GM21619 (cell line): Measurements from ENCODE around the gene NKAIN4.

Source experiments
- ATAC-seq: cut with Tn5 transposase; IDR thresholded peaks from one replicate; pipeline ENCODE4 v1.9.1; 2021; ENCODE audit not compliant: unreplicated experiment

The NKAIN4 gene

DNA sequence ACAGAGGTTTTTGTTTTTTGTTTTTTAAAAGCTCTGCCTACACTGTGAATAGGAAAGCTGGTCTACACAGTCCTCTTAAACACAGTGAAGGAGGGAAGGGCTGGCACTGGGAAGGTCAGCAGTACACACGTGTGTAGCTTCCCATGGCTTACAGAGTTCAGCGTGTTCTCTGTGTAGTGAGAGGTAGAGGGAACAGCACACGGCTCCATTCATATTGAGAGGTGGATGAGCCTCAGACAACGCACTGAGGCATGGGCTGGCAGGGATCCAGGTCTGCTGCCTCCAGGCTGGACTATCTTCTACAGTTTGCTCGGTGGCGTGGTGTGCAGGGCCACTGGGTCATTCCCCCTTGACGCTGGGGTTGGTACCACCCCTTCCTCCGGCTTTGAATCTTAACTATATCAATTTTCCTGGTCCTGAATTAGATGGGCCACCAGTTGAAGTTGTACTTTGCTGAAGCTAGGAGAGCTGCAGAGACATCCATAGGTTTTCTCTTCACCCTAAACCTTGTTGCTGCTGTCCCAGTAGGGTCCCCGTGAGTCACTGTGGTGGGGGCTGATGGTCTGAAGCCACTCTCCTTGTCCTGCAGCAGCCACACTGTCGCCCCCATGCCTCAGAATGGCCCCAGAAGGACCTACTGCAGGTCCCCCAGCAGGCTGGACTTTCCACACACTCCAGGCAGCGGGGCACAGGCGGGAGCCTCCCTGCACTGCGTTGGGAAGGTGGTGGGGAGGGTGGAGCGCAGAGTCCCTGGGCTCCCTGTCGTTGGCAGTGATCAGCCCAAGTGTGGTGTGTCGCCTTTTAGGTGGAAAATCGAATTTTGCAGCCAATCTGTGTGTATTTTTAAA is 20.3 kb upstream of the NKAIN4 start:
- no peak for ATAC-seq

GRCh38 chr20:63273635-63274380 is 19.5 kb upstream of the NKAIN4 start:
- ATAC-seq, result no peak

DNA sequence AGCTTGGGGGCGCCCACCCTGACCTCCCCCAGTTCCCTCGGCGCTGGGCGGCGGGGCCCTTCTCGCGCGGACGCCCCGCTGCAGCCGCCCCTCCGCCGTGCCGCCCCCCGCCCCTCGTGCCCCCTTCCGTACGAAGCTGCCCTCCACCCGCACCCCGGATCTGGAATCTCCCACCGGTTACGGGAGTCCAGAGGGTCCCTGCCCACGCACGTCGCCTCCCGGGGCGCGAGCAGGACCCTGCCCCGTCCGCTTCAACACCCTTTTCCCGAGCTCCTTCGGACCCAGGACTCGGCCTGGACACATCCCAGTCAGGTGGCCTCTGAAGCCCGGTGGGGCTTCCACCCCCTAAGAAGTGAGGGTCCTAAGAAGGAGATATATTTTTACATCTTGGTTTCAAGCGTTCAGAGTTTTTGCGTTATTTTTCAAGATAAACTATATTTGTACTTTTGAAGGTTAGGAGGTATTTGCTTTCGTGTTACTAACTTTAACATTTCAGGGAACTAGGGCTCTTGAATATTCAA is 18.9 kb upstream of the NKAIN4 start:
- no peak for ATAC-seq

- peak; percentile 93 for ATAC-seq
These were observed 18.1 kb upstream of the NKAIN4 start, which contains the start of gene ARFGAP1 for GRCh38 chr20:63272105-63273058. TSS of gene ARFGAP1 (plus strand) at chr20:63272813. CDS start at chr20:63275581, 2,768 bp downstream.

- ATAC-seq, result no peak
These were observed 16.5 kb upstream of the NKAIN4 start for GRCh38 chr20:63270606-63271325.

DNA sequence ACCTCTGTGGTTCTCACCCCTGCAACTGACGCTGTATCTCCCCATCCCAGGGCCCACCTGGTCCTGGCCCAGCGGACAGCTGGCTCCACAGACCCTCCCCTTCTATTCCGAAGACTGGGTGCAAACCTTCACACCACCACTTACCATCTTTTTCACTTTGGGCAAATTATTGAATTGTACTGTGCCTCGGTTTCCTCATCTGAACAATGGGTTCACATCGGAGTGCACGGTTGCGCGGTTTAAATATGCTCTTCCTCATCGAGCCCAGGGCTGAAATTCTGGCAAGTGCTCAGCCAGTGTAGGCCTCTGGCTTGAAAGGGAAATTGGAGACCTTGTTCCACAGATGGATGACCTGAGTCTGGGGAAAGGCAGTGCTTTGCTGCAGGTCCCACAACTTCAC is 15.5 kb upstream of the NKAIN4 start:
- no peak for ATAC-seq

DNA sequence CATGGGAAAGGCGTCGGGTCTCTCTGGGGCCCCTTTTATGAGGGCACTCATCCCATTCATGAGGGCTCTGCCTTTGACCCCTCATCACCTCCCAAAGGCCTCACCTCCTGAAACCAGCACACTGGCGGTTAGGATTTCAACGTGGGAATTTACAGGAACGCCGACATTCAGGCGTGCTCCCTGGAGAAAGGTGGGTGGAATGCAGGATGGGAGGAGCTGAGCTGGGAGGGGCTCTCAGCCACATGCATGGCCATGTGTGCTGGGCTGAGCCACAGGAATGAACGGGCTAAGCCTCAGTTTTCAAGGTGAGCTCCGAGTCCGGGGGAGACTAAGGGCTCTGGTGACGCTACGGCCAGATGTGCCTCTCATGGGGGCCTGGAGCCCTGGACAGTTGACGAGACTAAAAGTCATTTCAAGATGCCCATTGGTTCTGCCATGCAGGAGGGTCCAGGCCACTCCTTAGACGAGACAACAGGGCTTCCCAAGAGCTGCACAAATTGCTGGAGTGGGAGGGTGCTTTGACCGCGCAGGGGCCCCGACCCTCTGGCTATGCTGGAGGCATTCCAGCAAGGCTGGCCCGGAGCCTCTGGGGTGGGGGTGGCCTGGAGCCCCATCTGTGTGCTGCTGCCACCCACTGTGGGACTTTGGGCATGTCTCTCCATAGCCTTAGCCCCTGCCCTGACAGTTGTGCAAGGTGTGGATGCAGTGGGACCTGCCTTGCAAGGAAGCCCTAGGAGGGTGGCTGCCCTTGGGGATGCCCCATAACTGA is 14.6 kb upstream of the NKAIN4 start:
- ATAC-seq, result no peak

GRCh38 chr20:63268256-63268655 is 14.0 kb upstream of the NKAIN4 start:
- no peak for ATAC-seq

GRCh38 chr20:63267691-63268090 is 13.4 kb upstream of the NKAIN4 start:
- ATAC-seq, result no peak

GRCh38 chr20:63265891-63266515 is 11.7 kb upstream of the NKAIN4 start:
- ATAC-seq, result no peak

GRCh38 chr20:63264519-63264918 is 10.3 kb upstream of the NKAIN4 start:
- no peak for ATAC-seq

DNA sequence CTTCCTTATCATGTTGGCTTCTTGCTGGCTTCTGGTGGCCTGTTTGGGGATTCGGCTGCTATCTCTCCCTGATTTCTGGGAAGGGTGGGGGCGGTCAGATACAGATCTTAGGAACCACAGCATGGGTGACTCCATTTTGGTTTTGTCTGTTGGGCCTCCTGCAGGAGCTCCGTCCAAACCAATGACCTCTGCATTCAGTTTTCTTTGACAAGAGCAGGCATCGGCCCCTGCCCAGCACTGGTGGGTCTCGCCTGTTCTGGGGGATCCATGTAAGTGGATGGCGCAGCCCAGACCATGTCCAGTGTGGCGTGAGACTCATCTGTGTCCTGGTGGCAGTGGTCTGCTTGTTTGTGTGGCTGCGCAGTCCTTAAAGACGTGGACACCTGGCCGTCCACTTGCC is 9.7 kb upstream of the NKAIN4 start:
- no peak for ATAC-seq

GRCh38 chr20:63262836-63263235 is 8.6 kb upstream of the NKAIN4 start:
- no peak for ATAC-seq

- no peak for ATAC-seq
These were observed 7.7 kb upstream of the NKAIN4 start for GRCh38 chr20:63261795-63262528.

DNA sequence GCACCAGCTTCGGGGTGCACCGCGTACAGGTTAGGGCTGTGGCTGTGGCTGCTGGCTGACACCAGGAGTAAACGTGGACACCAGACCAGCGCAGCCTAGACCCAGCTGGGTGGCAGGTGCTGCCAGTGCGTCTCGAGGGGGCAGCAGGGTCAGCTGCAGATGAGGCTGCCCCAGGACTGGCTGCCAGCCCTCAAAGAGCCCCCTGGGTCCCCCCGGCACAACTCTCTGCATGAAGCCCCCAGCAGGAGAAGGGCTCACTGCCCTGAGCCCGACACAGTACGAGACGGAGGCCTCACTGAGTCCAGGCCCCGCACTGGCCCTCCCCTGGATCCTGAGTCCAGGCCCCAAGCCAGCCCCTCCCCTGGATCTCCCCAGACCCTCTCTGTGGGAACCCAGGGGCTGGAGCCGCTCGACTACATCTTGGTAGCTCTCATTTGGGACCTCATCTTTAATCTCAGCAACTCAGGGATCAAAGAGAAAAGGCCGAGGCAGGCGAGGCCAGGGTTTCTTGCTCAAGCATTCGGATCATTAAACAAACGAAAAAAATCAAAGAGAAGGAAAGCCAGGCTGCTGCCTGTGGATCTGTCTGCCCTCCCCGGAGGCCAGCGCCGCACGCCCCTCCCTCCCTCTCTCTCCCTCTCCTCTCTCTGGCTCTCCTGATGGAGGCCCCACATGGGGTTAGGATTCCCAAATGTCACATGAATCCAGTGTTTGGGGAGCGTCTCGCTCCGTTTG is 7.0 kb upstream of the NKAIN4 start:
- no peak for ATAC-seq

DNA sequence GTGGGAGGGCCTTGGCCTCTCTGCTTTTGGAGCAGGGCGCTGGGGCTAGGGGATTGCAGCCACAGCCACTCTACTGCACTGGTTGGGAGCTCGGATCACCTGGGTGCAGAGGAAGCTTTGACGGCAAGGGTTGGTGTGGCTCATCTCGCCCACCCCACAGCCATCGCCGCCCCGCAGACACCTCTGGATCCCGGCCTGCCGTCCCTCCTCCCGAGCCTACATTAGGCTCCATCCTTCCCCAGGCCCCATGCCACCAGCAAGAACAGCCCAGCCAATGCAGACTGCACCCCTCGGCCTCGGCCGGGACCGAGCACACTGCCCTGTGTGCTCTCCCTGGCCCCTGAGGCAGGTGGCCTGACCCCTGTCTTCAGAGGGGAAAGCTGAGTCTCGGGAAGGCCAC is 6.3 kb upstream of the NKAIN4 start:
- ATAC-seq, result no peak

DNA sequence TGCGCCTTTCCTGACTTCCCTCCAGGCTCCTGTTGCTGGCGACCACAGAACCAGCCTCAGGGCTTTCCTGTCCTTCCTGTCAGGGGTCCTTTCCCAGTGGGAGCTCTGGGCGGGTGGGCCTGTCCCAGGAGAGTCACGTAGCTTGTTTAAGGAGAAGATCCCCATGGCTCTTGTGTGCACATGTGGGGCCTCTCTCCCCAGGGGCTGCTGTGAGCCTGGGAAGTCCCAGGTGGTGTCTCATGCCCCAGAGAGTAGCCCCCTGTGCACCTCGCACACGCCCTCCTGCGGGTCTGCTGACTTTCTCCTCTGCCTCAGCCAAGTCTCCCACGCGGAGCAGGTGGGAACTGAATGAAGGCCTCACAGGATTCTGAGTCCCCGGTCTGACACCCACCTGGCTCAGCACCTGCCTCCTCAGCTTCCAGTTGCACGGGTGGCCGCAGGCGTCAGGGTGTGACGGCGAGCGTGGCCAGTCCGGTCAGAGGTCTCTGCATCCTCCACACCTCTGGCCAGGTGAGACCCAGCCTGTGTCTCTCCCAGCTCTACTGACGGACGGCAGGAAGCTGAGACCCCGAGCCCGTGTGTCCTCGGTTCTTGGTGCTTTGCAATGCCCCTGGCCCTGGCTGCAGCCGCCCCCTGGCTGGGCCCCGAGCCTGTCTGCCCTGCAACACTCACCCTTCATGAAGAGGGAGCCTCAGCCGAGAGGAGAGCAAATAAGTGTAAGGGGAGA is 5.6 kb upstream of the NKAIN4 start:
- ATAC-seq, result no peak
